Omental fat pad (tissue), 4 donors: ENCODE measurements around the gene WBP1L. TPM values are rescaled to one million over a fixed set of nuclear protein-coding genes. Genes with fewer than 3 reads are reported as not detected.
"Not testable (repeated sequence)": the region's sequence is repeated elsewhere in the genome, so short reads cannot be mapped to it uniquely, and the experiment has no call there.

ENCODE experiments used
- ATAC-seq: fragments of 150-250 bp; one replicate; pipeline ENCODE4 v1.9.1; 2016; ENCODE audit warnings: mild to moderate bottlenecking, moderate library complexity; ENCODE audit not compliant: low FRiP score
- DNase-seq: peaks from one replicate; pipeline ENCODE4 v3.0.0-alpha.2; 2019; ENCODE audit warnings: low spot score
- CTCF ChIP-seq, 3 donors: fragments of 450-650 bp; IDR thresholded peaks; one replicate each; pipeline ENCODE4 v1.5.1; 2016 to 2017; ENCODE audit warnings: antibody characterized with exemption in 3 of 3, mild to moderate bottlenecking in 3 of 3, moderate library complexity in 2 of 3
- total RNA-seq, 4 donors: library from RNA; depleted of rRNA; stranded (reverse); fragments of >200 nt; gene quantifications; one replicate each; pipeline ENCODE4 v1.1.0, GENCODE V29; 2016

The WBP1L gene
- total RNA-seq, 4 donors from 2014 or later: 106 to 214 (median 165) TPM

- TF ChIP-seq CTCF (IDR thresholded peaks at IDR 0.05): no peak
- DNase-seq: no peak
- no peak for ATAC-seq
Measured at GRCh38 chr10:102819054-102819453, 75.3 kb downstream of the WBP1L start.

GRCh38 chr10:102820008-102820407, 76.3 kb downstream of the WBP1L start:
- not testable (repeated sequence) for ATAC-seq, DNase-seq

- DNase-seq (no peak), ATAC-seq (no peak)
- TF ChIP-seq CTCF (IDR thresholded peaks at IDR 0.05): no peak
Measured at GRCh38 chr10:102822222-102822621, 78.5 kb downstream of the WBP1L start.

GRCh38 chr10:102824664-102825063, 80.9 kb downstream of the WBP1L start:
- no peak for ATAC-seq
- no peak for DNase-seq
- TF ChIP-seq CTCF (IDR thresholded peaks at IDR 0.05): no peak

GRCh38 chr10:102826148-102826796, 82.5 kb downstream of the WBP1L start:
- DNase-seq (no peak), ATAC-seq (no peak)
- no peak for TF ChIP-seq CTCF (IDR thresholded peaks at IDR 0.05)

DNA sequence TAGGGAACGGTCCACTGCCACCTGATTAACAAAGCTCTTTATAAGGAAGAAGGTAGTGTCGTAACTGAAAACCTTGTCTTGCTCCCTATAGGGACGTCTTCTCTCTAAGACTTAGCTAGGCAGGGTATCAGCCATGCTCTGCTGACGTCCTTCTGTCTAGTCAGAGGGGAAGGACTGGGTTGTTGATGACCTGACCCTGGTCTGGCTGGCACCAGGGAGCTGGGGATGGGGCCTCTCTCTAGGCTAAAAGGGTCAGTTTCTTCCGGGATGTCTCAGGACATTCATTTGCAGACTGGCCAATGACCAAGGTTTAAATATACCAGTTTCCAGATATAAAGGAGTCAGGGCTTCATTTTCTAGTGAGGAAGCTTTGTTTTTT, 83.8 kb downstream of the WBP1L start:
- ATAC-seq: no peak
- TF ChIP-seq CTCF (IDR thresholded peaks at IDR 0.05): no peak
- DNase-seq: no peak

- ATAC-seq: no peak
- no peak for TF ChIP-seq CTCF (IDR thresholded peaks at IDR 0.05)
- no peak for DNase-seq
Measured at GRCh38 chr10:102831322-102832071, 87.7 kb downstream of the WBP1L start.
